Ascending aorta (tissue), 2 donors: ENCODE results near the gene POLL. TPM values are rescaled to one million over a fixed set of nuclear protein-coding genes. Genes with fewer than 3 reads are reported as not detected.

Experiments
- DNase-seq, 2 donors: peaks; one replicate each; pipeline ENCODE4 v3.0.0-alpha.2; 2019; ENCODE audit warnings: low spot score in 2 of 2
- H3K27ac ChIP-seq, 2 donors: fragments of 200-600 bp; sonication (generic); one replicate each; pipeline ENCODE4 v1.5.1; 2016 to 2017; ENCODE audit warnings: mild to moderate bottlenecking in 1 of 2
- H3K27me3 ChIP-seq: fragments of 200-600 bp; sonication (generic); one replicate; pipeline ENCODE4 v1.5.1; 2017
- H3K36me3 ChIP-seq, 2 donors: fragments of 200-600 bp; sonication (generic); one replicate each; pipeline ENCODE4 v1.5.1; 2016
- H3K4me1 ChIP-seq, 2 donors: fragments of 200-600 bp; sonication (generic); one replicate each; pipeline ENCODE4 v1.5.1; 2016 to 2017; ENCODE audit warnings: mild to moderate bottlenecking in 1 of 2
- H3K4me3 ChIP-seq, 2 donors: fragments of 200-600 bp; sonication (generic); one replicate each; pipeline ENCODE4 v1.5.1; 2016 to 2017; ENCODE audit warnings: mild to moderate bottlenecking in 1 of 2
- H3K9me3 ChIP-seq, 2 donors: fragments of 200-600 bp; sonication (generic); one replicate each; pipeline ENCODE4 v1.5.1; 2016
- CTCF ChIP-seq, 3 experiments: fragments of 200-600 bp in 2 of 3; fragments of 450-650 bp in 1 of 3; sonication (generic) in 2 of 3; IDR thresholded peaks; one replicate each; pipeline ENCODE4 v1.5.1; 2016 to 2019; ENCODE audit warnings: antibody characterized with exemption in 3 of 3, mild to moderate bottlenecking in 1 of 3, moderate library complexity in 1 of 3
- intact Hi-C: fragments of 100-400 bp; cut with DNase I; formaldehyde crosslinking; loops from one replicate; pipeline ENCODE4 v1.15.1; 2023
- total RNA-seq: library from RNA; depleted of rRNA; stranded (reverse); fragments of >200 nt; gene quantifications from one replicate; pipeline ENCODE4 v1.1.0, GENCODE V29; 2016

Gene POLL
- total RNA-seq, 1 donor from 2014 or later = 17.1 TPM

- Histone ChIP-seq H3K9me3 (no peaks in the 10 kb centered on the region), H3K4me1 (no peaks in the 10 kb centered on the region), H3K4me3 (no peak overlapping the region), H3K36me3 (peaks cover 10 to 53% of the 10 kb centered on the region in 2 donors), H3K27me3 (no peaks in the 10 kb centered on the region), H3K27ac (no peak overlapping the region)
- intact Hi-C loops = no loop called here
- no peak for TF ChIP-seq CTCF (IDR thresholded peaks at IDR 0.05)
- no peak for DNase-seq
Measured at GRCh38 chr10:101617824-101618568, 29.9 kb upstream of the POLL start.

GRCh38 chr10:101617102-101617823, 29.2 kb upstream of the POLL start:
- no peak for TF ChIP-seq CTCF (IDR thresholded peaks at IDR 0.05)
- Histone ChIP-seq H3K36me3 (peaks cover 10 to 50% of the 10 kb centered on the region in 2 donors), H3K4me3 (no peak overlapping the region), H3K4me1 (no peaks in the 10 kb centered on the region), H3K27me3 (no peaks in the 10 kb centered on the region), H3K27ac (no peak overlapping the region), H3K9me3 (no peaks in the 10 kb centered on the region)
- intact Hi-C loops = no loop called here
- DNase-seq = no peak

- TF ChIP-seq CTCF (IDR thresholded peaks at IDR 0.05) = no peak
- Histone ChIP-seq H3K27me3 (no peaks in the 10 kb centered on the region), H3K36me3 (peaks cover 10 to 52% of the 10 kb centered on the region in 2 donors), H3K9me3 (no peaks in the 10 kb centered on the region), H3K27ac (no peak overlapping the region), H3K4me3 (no peak overlapping the region), H3K4me1 (no peaks in the 10 kb centered on the region)
- DNase-seq = no peak
- intact Hi-C loops = no loop called here
Measured at GRCh38 chr10:101616415-101617101, 28.5 kb upstream of the POLL start.

GRCh38 chr10:101615525-101616116, 27.6 kb upstream of the POLL start:
- H3K4me3 ChIP-seq = no peak overlapping the region
- no peak for TF ChIP-seq CTCF (IDR thresholded peaks at IDR 0.05)
- peaks cover 14 to 60% of the 10 kb centered on the region in 2 donors for H3K36me3 ChIP-seq
- H3K4me1 ChIP-seq = no peaks in the 10 kb centered on the region
- intact Hi-C loops = no loop called here
- no peaks in the 10 kb centered on the region for H3K27me3 ChIP-seq
- DNase-seq = no peak
- H3K9me3 ChIP-seq = no peaks in the 10 kb centered on the region
- no peak overlapping the region for H3K27ac ChIP-seq

- no peak for DNase-seq
- H3K27ac ChIP-seq = no peak overlapping the region
- intact Hi-C loops = no loop called here
- H3K36me3 ChIP-seq = peaks cover 18 to 61% of the 10 kb centered on the region in 2 donors
- TF ChIP-seq CTCF (IDR thresholded peaks at IDR 0.05) = no peak
- H3K4me3 ChIP-seq = no peak overlapping the region
- no peaks in the 10 kb centered on the region for H3K9me3 ChIP-seq
- no peaks in the 10 kb centered on the region for H3K27me3 ChIP-seq
- no peaks in the 10 kb centered on the region for H3K4me1 ChIP-seq
Measured at GRCh38 chr10:101614663-101615524, 26.8 kb upstream of the POLL start.
